PFSK-1 (cell line): ENCODE measurements around the gene ZFP42.

Source experiments
- FOXP2 ChIP-seq: optimal IDR thresholded peaks from 2 replicates; pipeline ENCODE3; 2011; ENCODE audit warnings: borderline replicate concordance, control low read depth, inconsistent platforms; ENCODE audit not compliant: insufficient read depth; ENCODE audit errors: extremely low read length, extremely low read depth
- POLR2AphosphoS5 ChIP-seq: IDR thresholded peaks from 2 replicates; pipeline ENCODE4 v1.6.1; 2012; ENCODE audit warnings: low read depth, mild to moderate bottlenecking, control low read depth, low read length, moderate library complexity
- REST ChIP-seq, 2 experiments: IDR thresholded peaks; 2 replicates each; pipeline versions ENCODE4 v1.6.1 to v1.8.0; 2011 to 2012; ENCODE audit warnings: low read depth in 2 of 2, low read length in 2 of 2, control low read depth in 1 of 2, inconsistent platforms in 1 of 2, mild to moderate bottlenecking in 1 of 2, moderate library complexity in 1 of 2; ENCODE audit not compliant: insufficient read depth in 1 of 2
- SIN3A ChIP-seq: IDR thresholded peaks from 2 replicates; pipeline ENCODE4 v1.6.1; 2012; ENCODE audit warnings: mild to moderate bottlenecking, low read length, moderate library complexity, borderline replicate concordance; ENCODE audit not compliant: insufficient read depth
- TAF1 ChIP-seq: IDR thresholded peaks from 2 replicates; pipeline ENCODE4 v1.6.1; 2012; ENCODE audit warnings: low read length, control low read depth, borderline replicate concordance; ENCODE audit not compliant: insufficient read depth

The ZFP42 gene

GRCh38 chr4:188021548-188022249 lies 26.1 kb downstream of the ZFP42 start:
- no peak for TF ChIP-seq REST (IDR thresholded peaks at IDR 0.05; ENCODE audit: insufficient read depth in 1 of 2, low read depth in 2 of 2, low read length in 2 of 2)

- no peak for TF ChIP-seq POLR2AphosphoS5
- TF ChIP-seq SIN3A = no peak
- TF ChIP-seq REST (IDR thresholded peaks at IDR 0.05; ENCODE audit: insufficient read depth in 1 of 2, low read depth in 2 of 2, low read length in 2 of 2) = no peak
- TF ChIP-seq FOXP2 = no peak
- TF ChIP-seq TAF1 = no peak
Observed at GRCh38 chr4:188023682-188024081, 28.1 kb downstream of the ZFP42 start.

- TF ChIP-seq TAF1 (no peak), REST (IDR thresholded peaks at IDR 0.05; ENCODE audit: insufficient read depth in 1 of 2, low read depth in 2 of 2, low read length in 2 of 2) (no peak), POLR2AphosphoS5 (no peak), SIN3A (no peak), FOXP2 (no peak)
Observed at GRCh38 chr4:188025476-188025875, 29.9 kb downstream of the ZFP42 start.

GRCh38 chr4:188029114-188029513 lies 33.5 kb downstream of the ZFP42 start:
- TF ChIP-seq POLR2AphosphoS5 = no peak
- TF ChIP-seq TAF1 = no peak
- TF ChIP-seq FOXP2 = no peak
- TF ChIP-seq REST (IDR thresholded peaks at IDR 0.05; ENCODE audit: insufficient read depth in 1 of 2, low read depth in 2 of 2, low read length in 2 of 2) = no peak
- no peak for TF ChIP-seq SIN3A

- TF ChIP-seq SIN3A = no peak
- TF ChIP-seq TAF1 = no peak
- TF ChIP-seq REST (IDR thresholded peaks at IDR 0.05; ENCODE audit: insufficient read depth in 1 of 2, low read depth in 2 of 2, low read length in 2 of 2) = no peak
- no peak for TF ChIP-seq POLR2AphosphoS5
- TF ChIP-seq FOXP2 = no peak
Observed at GRCh38 chr4:188030401-188030800, 34.8 kb downstream of the ZFP42 start.
